HEK293T (cell line): Measurements from ENCODE around the gene MOGAT3.

Source experiments
- CTCF ChIA-PET: fragments of 350-600 bp; formaldehyde crosslinking; extraction: SDS; loops from one replicate; lab custom pipeline; 2021; ENCODE audit warnings: antibody characterized with exemption, inconsistent platforms; lab: Yijun Ruan, JAX
- POLR2A ChIA-PET: fragments of 350-600 bp; formaldehyde crosslinking; extraction: SDS; loops from one replicate; lab custom pipeline; 2020; ENCODE audit warnings: antibody characterized with exemption, inconsistent platforms; lab: Yijun Ruan, JAX
- DNase-seq: peaks from one replicate; pipeline ENCODE4 v3.0.0; 2012; ENCODE audit warnings: mixed read lengths; ENCODE audit errors: extremely low spot score
- ARNT ChIP-seq: fragments of 450-650 bp; IDR thresholded peaks from 2 replicates; pipeline ENCODE4 v1.6.1; 2017; ENCODE audit warnings: mild to moderate bottlenecking
- BHLHE40 ChIP-seq: fragments of 450-650 bp; IDR thresholded peaks from 2 replicates; pipeline ENCODE4 v1.6.1; 2016; ENCODE audit warnings: mild to moderate bottlenecking, moderate library complexity, borderline replicate concordance
- CTBP1 ChIP-seq: fragments of 450-650 bp; IDR thresholded peaks from 2 replicates; pipeline ENCODE4 v1.6.1; 2016; ENCODE audit warnings: borderline replicate concordance
- ELF4 ChIP-seq: fragments of 450-650 bp; IDR thresholded peaks from 2 replicates; pipeline ENCODE4 v1.6.1; 2017; ENCODE audit warnings: antibody characterized with exemption
- FOXA1 ChIP-seq: fragments of 450-650 bp; IDR thresholded peaks from 2 replicates; pipeline ENCODE4 v1.6.1; 2016; ENCODE audit warnings: mild to moderate bottlenecking
- FOXK2 ChIP-seq: fragments of 450-650 bp; IDR thresholded peaks from 2 replicates; pipeline ENCODE4 v1.6.1; 2016; ENCODE audit warnings: mild to moderate bottlenecking
- FOXM1 ChIP-seq: fragments of 450-650 bp; IDR thresholded peaks from 2 replicates; pipeline ENCODE4 v1.6.1; 2017; ENCODE audit warnings: mild to moderate bottlenecking, borderline replicate concordance
- HDGF ChIP-seq: fragments of 450-650 bp; IDR thresholded peaks from 2 replicates; pipeline ENCODE4 v1.6.1; 2017; ENCODE audit warnings: antibody characterized with exemption, borderline replicate concordance
- L3MBTL2 ChIP-seq: fragments of 450-650 bp; conservative IDR thresholded peaks from 2 replicates; pipeline ENCODE4 v1.6.1; 2016; ENCODE audit warnings: mild to moderate bottlenecking
- LEF1 ChIP-seq: fragments of 450-650 bp; IDR thresholded peaks from 2 replicates; pipeline ENCODE4 v1.6.1; 2017; ENCODE audit warnings: mild to moderate bottlenecking, borderline replicate concordance
- NFRKB ChIP-seq: fragments of 450-650 bp; IDR thresholded peaks from 2 replicates; pipeline ENCODE4 v1.6.1; 2016; ENCODE audit warnings: mild to moderate bottlenecking, moderate library complexity
- SP1 ChIP-seq: fragments of 450-650 bp; IDR thresholded peaks from 2 replicates; pipeline ENCODE4 v1.6.1; 2017
- SUZ12 ChIP-seq: fragments of 450-650 bp; IDR thresholded peaks from 2 replicates; pipeline ENCODE4 v1.6.1; 2016; ENCODE audit warnings: mild to moderate bottlenecking
- TARDBP ChIP-seq: fragments of 450-650 bp; IDR thresholded peaks from 2 replicates; pipeline ENCODE4 v1.6.1; 2016
- ZNF384 ChIP-seq: fragments of 450-650 bp; IDR thresholded peaks from 2 replicates; pipeline ENCODE4 v1.6.1; 2016
- TF ChIP-seq, protein P1 (sequence below): fragments of 450-650 bp; IDR thresholded peaks from 2 replicates; pipeline ENCODE4 v1.6.1; 2016

The MOGAT3 gene

GRCh38 chr7:101240226-101241014, 39.6 kb upstream of the MOGAT3 start:
- ChIA-PET CTCF (no interaction called here), POLR2A (interaction anchor here (0.8 kb wide), 1 partner anchor 23 kb away, joined by 3 read pairs; the partner anchor contains the start of genes PLOD3 and ZNHIT1)
- no peak for TF ChIP-seq ZNF384
- TF ChIP-seq NFRKB, result no peak
- TF ChIP-seq FOXA1, result no peak
- TF ChIP-seq ELF4, result no peak
- TF ChIP-seq TARDBP, result no peak
- TF ChIP-seq ARNT, result no peak
- no peak for TF ChIP-seq BHLHE40
- TF ChIP-seq SP1, result no peak
- TF ChIP-seq FOXM1, result no peak
- TF ChIP-seq, protein P1, sequence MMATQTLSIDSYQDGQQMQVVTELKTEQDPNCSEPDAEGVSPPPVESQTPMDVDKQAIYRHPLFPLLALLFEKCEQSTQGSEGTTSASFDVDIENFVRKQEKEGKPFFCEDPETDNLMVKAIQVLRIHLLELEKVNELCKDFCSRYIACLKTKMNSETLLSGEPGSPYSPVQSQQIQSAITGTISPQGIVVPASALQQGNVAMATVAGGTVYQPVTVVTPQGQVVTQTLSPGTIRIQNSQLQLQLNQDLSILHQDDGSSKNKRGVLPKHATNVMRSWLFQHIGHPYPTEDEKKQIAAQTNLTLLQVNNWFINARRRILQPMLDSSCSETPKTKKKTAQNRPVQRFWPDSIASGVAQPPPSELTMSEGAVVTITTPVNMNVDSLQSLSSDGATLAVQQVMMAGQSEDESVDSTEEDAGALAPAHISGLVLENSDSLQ, result no peak
- no peak for DNase-seq

DNA sequence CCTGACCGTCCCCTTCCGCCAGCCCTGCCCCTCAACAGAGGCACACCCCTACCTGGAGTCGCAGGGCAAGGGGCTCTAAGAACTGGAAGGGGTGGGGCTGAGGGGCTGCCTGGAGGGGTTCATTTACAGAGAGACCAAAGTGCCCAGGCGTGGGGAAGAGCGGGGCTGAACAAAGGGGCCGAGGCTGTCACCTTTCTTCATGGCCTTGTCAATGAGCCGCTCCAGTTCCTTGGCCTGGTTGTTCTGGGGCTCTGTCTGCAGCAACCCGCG, 39.0 kb upstream of the MOGAT3 start:
- ChIA-PET CTCF (no interaction called here), POLR2A (no interaction called here)
- TF ChIP-seq SUZ12 (no peak), ZNF384 (no peak), LEF1 (no peak), L3MBTL2 (no peak), FOXK2 (no peak), FOXA1 (no peak), CTBP1 (no peak), BHLHE40 (no peak), FOXM1 (no peak), ELF4 (no peak), NFRKB (no peak), TARDBP (no peak)
- TF ChIP-seq, protein P1, result no peak
- DNase-seq, result no peak

DNA sequence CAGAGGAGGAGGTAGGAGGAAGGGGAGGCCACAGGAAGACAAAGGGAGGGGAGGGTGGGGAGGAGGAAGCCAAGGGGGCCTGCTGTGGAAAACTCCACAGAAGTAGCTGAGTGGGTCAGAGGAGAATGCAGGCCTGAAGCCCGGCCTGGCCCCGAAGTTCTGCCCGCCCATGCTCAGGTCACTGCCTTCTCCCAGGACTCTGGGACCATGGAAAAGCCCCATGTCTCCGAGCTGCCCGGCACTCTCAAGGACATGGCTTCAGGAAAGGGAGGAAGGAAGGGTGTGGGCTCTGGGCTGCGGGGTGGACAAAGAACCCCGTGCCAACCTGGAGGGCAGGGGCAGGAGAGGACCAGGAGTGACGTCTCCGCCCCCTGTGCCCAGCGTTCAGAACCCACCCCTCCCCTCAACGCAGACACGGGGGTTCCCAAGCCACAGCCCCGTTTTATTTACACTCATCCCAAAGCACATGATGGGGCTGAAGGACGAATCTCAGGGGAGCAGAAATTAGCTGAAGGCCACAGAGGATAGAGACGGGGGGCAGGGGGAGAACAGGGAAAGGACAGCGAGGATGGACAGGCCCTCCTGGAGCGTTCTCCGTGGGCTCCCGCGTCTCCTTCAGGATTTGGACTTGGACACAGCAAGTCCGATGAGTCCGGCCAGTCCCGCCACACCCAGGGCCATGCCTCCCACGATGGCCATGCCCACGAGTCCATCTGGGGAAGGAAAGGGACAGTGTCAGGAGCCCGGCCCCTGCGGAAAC, 38.5 kb upstream of the MOGAT3 start:
- CTCF ChIA-PET, result no interaction called here
- DNase-seq, result no peak
- TF ChIP-seq TARDBP (no peak), BHLHE40 (no peak), CTBP1 (no peak), L3MBTL2 (no peak), ARNT (no peak), SP1 (no peak), ELF4 (no peak), HDGF (no peak), SUZ12 (no peak), FOXK2 (no peak), NFRKB (no peak)
- POLR2A ChIA-PET, result no interaction called here

DNA sequence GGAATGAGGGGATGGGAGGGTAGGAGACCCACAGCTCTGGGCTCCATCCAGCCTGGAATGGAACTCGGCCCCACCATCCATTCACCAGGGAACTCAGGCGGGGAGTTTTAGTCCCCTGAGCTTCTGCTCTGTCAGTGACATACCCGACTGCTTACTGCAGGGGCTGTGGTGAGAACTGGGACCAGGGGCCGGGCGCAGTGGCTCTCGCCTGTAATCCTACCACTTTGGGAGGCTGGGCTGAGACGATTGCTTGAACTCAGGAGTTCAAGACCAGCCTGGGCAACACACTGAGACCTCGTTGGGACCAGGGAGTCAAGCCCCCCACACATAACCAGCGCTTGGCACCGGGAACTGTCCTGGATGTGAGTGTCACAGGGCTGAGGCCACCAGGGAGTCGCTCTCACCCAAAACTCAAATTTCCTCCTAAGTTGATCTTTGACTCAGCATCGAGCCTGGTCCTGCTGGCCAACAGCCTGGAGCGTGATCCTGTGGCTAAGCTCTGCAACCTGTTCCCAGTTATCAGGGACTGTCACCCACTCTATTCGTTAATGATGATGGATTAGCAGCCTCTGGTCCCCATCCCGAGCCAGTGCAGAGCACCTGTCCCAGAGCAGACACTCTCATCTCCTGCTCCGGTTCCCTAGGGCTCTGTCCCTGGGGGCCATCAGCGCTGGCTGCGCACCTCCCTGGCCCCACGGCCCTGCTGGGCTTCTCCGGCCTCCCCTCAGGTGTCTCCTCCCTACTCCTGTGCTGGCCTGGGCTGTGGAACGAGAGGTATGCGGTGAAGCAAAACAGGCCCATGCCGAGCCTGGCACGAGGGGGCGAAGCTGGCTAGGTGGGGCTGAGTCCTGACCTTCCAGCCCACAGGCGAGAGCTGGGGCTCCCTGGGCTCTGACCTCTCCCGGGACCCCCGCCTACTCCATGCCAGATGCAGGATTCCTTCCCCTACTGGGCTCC, 37.7 kb upstream of the MOGAT3 start:
- ChIA-PET CTCF (interaction anchor here (0.6 kb wide), 1 partner anchor 100 kb away, joined by 3 read pairs; no protein-coding TSS in a partner anchor), POLR2A (interaction anchor here (1.4 kb wide), 1 partner anchor 21 kb away, joined by 4 read pairs; the partner anchor contains the start of genes PLOD3 and ZNHIT1)
- TF ChIP-seq ZNF384 (no peak), ARNT (no peak), BHLHE40 (no peak), NFRKB (no peak), FOXK2 (no peak), CTBP1 (no peak), SUZ12 (no peak), SP1 (no peak), LEF1 (no peak), ELF4 (no peak), FOXM1 (no peak), TARDBP (no peak), HDGF (no peak), L3MBTL2 (no peak), FOXA1 (no peak)
- TF ChIP-seq, protein P1, result no peak
- no peak for DNase-seq
